Endothelial cell of umbilical vein (primary cell): ENCODE results near the gene PPIL1. TPM values are rescaled to one million over a fixed set of nuclear protein-coding genes. Genes with fewer than 3 reads are reported as not detected.

Experiments
- BruUV-seq: library from RNA; stranded (reverse); fragments of 400-500 nt; replicated peaks from 2 replicates; lab custom pipeline; 2021; lab: Mats Ljungman, UMichigan
- CTCF ChIA-PET: fragments of 300-600, 350-600 bp; sonication (Branson Sonifier 250); formaldehyde crosslinking; loops from one replicate; lab custom pipeline; 2021; ENCODE audit warnings: antibody characterized with exemption, inconsistent platforms; lab: Charles Lee
- POLR2A ChIA-PET: fragments of 300-600, 350-600 bp; sonication (Branson Sonifier 250); formaldehyde crosslinking; loops from one replicate; lab custom pipeline; 2021; ENCODE audit warnings: antibody characterized with exemption, inconsistent platforms; lab: Charles Lee
- DNase-seq: peaks from one replicate; pipeline ENCODE4 v3.0.0-alpha.2; 2011; ENCODE audit warnings: low read depth, low spot score
- FAIRE-seq: peaks from 2 replicates; lab custom pipeline; 2011; peaks lifted over from hg19 to GRCh38; lab: Jason Lieb, UNC
- H2AFZ ChIP-seq: 2 replicates; pipeline ENCODE4 v1.6.0; 2012; ENCODE audit warnings: low read depth, low read length, control low read depth, inconsistent platforms
- H3K27ac ChIP-seq: 2 replicates; pipeline ENCODE4 v1.5.1; 2011; ENCODE audit warnings: low read depth, mild to moderate bottlenecking, control low read depth, low read length, moderate library complexity; ENCODE audit not compliant: insufficient read depth
- H3K27me3 ChIP-seq, 2 experiments: 2 replicates each; pipeline versions ENCODE4 v1.6.0 to v1.6.1; 2011; ENCODE audit warnings: low read length in 2 of 2, mixed read lengths in 1 of 2; ENCODE audit not compliant: control insufficient read depth in 2 of 2, insufficient read depth in 2 of 2
- H3K36me3 ChIP-seq, 2 experiments: 2 replicates in 1 of 2; 3 replicates in 1 of 2; pipeline ENCODE4 v1.5.1; 2011; ENCODE audit warnings: low read length in 2 of 2, mild to moderate bottlenecking in 1 of 2, moderate library complexity in 1 of 2; ENCODE audit not compliant: control insufficient read depth in 2 of 2, insufficient read depth in 2 of 2; ENCODE audit errors: extremely low read depth in 1 of 2
- H3K4me1 ChIP-seq: 3 replicates; pipeline ENCODE4 v1.5.1; 2011; ENCODE audit warnings: mild to moderate bottlenecking, low read length; ENCODE audit not compliant: control insufficient read depth, insufficient read depth; ENCODE audit errors: extremely low read depth
- H3K4me2 ChIP-seq: 2 replicates; pipeline ENCODE4 v1.6.1; 2011; ENCODE audit warnings: low read length, control low read depth, mixed read lengths; ENCODE audit not compliant: insufficient read depth
- H3K4me3 ChIP-seq, 3 experiments: fragments of 200-600 bp in 1 of 3; sonication (generic), shearing (Covaris generic) in 1 of 3; replicated peaks in 1 of 3; 2 replicates each; pipeline ENCODE4 v1.5.1; 2011 to 2016; ENCODE audit warnings: control low read depth in 3 of 3, low read length in 3 of 3, mild to moderate bottlenecking in 2 of 3, inconsistent platforms in 1 of 3, low read depth in 1 of 3, moderate library complexity in 1 of 3; ENCODE audit not compliant: insufficient read depth in 1 of 3
- H3K79me2 ChIP-seq: 2 replicates; pipeline ENCODE4 v1.6.0; 2012; ENCODE audit warnings: low read length, inconsistent platforms; ENCODE audit not compliant: control insufficient read depth, insufficient read depth
- H3K9ac ChIP-seq: replicated peaks from 2 replicates; pipeline ENCODE3; 2011; ENCODE audit warnings: low read length, control low read depth; ENCODE audit not compliant: insufficient read depth; ENCODE audit errors: extremely low read depth
- H3K9me1 ChIP-seq: replicated peaks from 3 replicates; pipeline ENCODE4 v1.6.0; 2011; ENCODE audit warnings: mild to moderate bottlenecking, low read length; ENCODE audit not compliant: control insufficient read depth, insufficient read depth; ENCODE audit errors: extremely low read depth
- H3K9me3 ChIP-seq: replicated peaks from 2 replicates; pipeline ENCODE4 v1.5.1; 2012; ENCODE audit warnings: low read length, inconsistent platforms; ENCODE audit not compliant: control insufficient read depth, insufficient read depth
- H4K20me1 ChIP-seq: replicated peaks from 2 replicates; pipeline ENCODE3; 2011; ENCODE audit warnings: mild to moderate bottlenecking, low read length; ENCODE audit not compliant: control insufficient read depth, insufficient read depth; ENCODE audit errors: extremely low read depth
- EZH2 ChIP-seq: IDR thresholded peaks from 2 replicates; pipeline ENCODE4 v1.6.1; 2012; ENCODE audit warnings: borderline replicate concordance, low read depth, mild to moderate bottlenecking, moderate library complexity, low read length, inconsistent platforms; ENCODE audit not compliant: severe bottlenecking
- FOS ChIP-seq: IDR thresholded peaks from 2 replicates; pipeline ENCODE4 v1.6.1; 2011; ENCODE audit warnings: mild to moderate bottlenecking, low read length, moderate library complexity, borderline replicate concordance; ENCODE audit not compliant: insufficient read depth
- GATA2 ChIP-seq: IDR thresholded peaks from 2 replicates; pipeline ENCODE4 v1.7.0; 2011; ENCODE audit warnings: low read depth, mild to moderate bottlenecking, moderate library complexity, mixed read lengths, low read length; ENCODE audit not compliant: insufficient read length, insufficient read depth
- JUN ChIP-seq: IDR thresholded peaks from 2 replicates; pipeline ENCODE4 v1.6.1; 2011; ENCODE audit warnings: borderline replicate concordance, low read depth; ENCODE audit not compliant: insufficient read length, insufficient read depth
- MYC ChIP-seq: IDR thresholded peaks from one replicate; pipeline ENCODE4 v1.6.1; 2011; ENCODE audit warnings: mild to moderate bottlenecking, low read depth, low read length
- POLR2A ChIP-seq: IDR thresholded peaks from 2 replicates; pipeline ENCODE4 v1.6.1; 2012; ENCODE audit warnings: low read depth, mild to moderate bottlenecking, control low read depth, low read length
- POLR2AphosphoS5 ChIP-seq: IDR thresholded peaks from 2 replicates; pipeline ENCODE4 v1.6.1; 2012; ENCODE audit warnings: low read depth, mild to moderate bottlenecking, control low read depth, low read length, moderate library complexity; ENCODE audit not compliant: insufficient read depth
- dilution Hi-C: fragments of 300-500 bp; cut with MboI; formaldehyde crosslinking; loops from one replicate; pipeline ENCODE4 v1.15.0; 2019; ENCODE audit warnings: low sequenced_read_pairs; ENCODE audit not compliant: extremely low pct_ligation_motif_present
- intact Hi-C: fragments of 100-400 bp; cut with micrococcal nuclease; formaldehyde crosslinking; loops from one replicate; pipeline ENCODE4 v1.10.0; 2022
- polyA plus RNA-seq, 4 experiments: library from polyadenylated mRNA; depleted of rRNA in 3 of 4; stranded (reverse) in 3 of 4; unstranded in 1 of 4; fragments of >200 nt; gene quantifications; 2 replicates each; pipeline versions ENCODE4 v1.2.1 to v1.2.3, GENCODE V29; 2011 to 2012; ENCODE audit warnings: missing spikeins in 1 of 4
- total RNA-seq: library from RNA; stranded (reverse); gene quantifications from 2 replicates; pipeline ENCODE4 v1.2.3, GENCODE V29; 2021
- TF ChIP-seq, protein P1 (sequence below), 2 donors: IDR thresholded peaks; 1 replicate in 1 of 2; 2 replicates in 1 of 2; pipeline ENCODE4 v1.5.1; 2011; ENCODE audit warnings: low read length in 2 of 2, mild to moderate bottlenecking in 2 of 2, moderate library complexity in 2 of 2, control low read depth in 1 of 2, inconsistent platforms in 1 of 2, low read depth in 1 of 2; ENCODE audit not compliant: insufficient read depth in 1 of 2; ENCODE audit errors: extremely low read depth in 1 of 2
- TF ChIP-seq, protein P2 (sequence below): IDR thresholded peaks from 2 replicates; pipeline ENCODE4 v1.6.1; 2011; ENCODE audit not compliant: insufficient read depth, insufficient read length

The PPIL1 gene
- total and polyA plus RNA-seq, 2 donors (not counting 3 experiments of a cell fraction or from before 2014, with no cell fraction given) = 28.6 to 35.6 TPM

DNA sequence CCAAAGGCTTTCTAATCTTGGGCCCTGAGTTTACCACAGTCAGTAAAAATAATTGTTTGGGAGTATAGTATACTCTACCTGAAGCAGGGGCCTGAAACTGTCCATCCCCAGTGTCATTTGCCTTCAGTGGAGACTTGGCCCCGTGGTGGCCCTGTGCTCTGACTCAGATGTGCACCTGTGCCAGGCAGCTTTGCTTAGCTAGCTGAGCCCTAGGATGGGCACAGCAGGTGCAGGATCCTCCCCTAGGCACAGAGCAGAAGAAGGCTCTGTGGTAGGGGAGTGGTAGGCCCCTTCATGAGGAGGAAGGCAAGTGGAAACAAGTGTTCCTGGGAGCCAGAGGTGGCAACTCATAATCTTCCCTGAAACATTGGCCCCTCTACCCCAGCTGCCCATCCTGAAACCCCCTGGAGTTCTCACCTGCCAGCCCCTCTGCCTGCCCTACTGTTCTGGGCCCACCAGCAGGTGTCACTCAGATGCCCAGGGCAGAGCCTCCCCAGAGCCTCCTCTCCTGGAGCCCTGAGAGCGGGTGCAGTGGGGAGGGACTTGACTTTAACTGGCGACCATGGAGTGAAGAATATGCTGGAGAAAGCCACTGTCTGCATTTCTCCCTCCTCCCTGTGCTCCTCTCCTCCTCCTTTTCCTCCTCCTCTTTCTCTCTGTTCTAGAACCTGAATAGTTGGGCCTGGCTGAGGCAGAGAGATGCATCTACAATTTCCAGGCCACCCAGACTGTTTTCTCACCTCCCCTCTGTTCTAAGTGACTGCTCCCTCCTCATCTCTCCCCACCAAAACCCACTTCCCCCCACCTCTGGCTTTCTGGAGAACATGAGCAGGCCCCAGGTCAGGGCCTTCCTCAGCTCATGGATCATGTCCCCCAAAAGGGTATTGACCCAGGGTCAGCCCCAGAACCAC is 38.2 kb downstream of the PPIL1 start:
- dilution Hi-C loops = no loop called here
- CTCF ChIA-PET = interaction anchor here (1.0 to 3.8 kb wide), 5 partner anchors 8 to 182 kb away, joined by 3 to 24 read pairs (median 5); no protein-coding TSS in a partner anchor
- Histone ChIP-seq H3K79me2 (no peaks in the 10 kb centered on the region), H3K4me2 (no peak overlapping the region), H3K27me3 (no peaks in the 10 kb centered on the region), H3K9ac (no peak overlapping the region), H3K4me1 (peaks cover 24% of the 10 kb centered on the region), H3K27ac (no peak overlapping the region), H4K20me1 (no peaks in the 10 kb centered on the region), H2AFZ (no peak overlapping the region), H3K4me3 (no peak overlapping the region), H3K9me3 (no peaks in the 10 kb centered on the region), H3K36me3 (peaks cover 0 to 8% of the 10 kb centered on the region in 2 experiments), H3K9me1 (no peaks in the 10 kb centered on the region)
- intact Hi-C loops = no loop called here
- TF ChIP-seq EZH2 (no peak), FOS (no peak), MYC (no peak), GATA2 (no peak), POLR2AphosphoS5 (no peak), JUN (no peak), POLR2A (no peak)
- TF ChIP-seq, protein P1, sequence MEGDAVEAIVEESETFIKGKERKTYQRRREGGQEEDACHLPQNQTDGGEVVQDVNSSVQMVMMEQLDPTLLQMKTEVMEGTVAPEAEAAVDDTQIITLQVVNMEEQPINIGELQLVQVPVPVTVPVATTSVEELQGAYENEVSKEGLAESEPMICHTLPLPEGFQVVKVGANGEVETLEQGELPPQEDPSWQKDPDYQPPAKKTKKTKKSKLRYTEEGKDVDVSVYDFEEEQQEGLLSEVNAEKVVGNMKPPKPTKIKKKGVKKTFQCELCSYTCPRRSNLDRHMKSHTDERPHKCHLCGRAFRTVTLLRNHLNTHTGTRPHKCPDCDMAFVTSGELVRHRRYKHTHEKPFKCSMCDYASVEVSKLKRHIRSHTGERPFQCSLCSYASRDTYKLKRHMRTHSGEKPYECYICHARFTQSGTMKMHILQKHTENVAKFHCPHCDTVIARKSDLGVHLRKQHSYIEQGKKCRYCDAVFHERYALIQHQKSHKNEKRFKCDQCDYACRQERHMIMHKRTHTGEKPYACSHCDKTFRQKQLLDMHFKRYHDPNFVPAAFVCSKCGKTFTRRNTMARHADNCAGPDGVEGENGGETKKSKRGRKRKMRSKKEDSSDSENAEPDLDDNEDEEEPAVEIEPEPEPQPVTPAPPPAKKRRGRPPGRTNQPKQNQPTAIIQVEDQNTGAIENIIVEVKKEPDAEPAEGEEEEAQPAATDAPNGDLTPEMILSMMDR (IDR thresholded peaks at IDR 0.05; ENCODE audit: extremely low read depth in 1 of 2, insufficient read depth in 1 of 2, low read depth in 1 of 2, low read length in 2 of 2) = no peak
- TF ChIP-seq, protein P2, sequence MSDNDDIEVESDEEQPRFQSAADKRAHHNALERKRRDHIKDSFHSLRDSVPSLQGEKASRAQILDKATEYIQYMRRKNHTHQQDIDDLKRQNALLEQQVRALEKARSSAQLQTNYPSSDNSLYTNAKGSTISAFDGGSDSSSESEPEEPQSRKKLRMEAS = no peak
- DNase-seq (no peak), FAIRE-seq (no peak)
- BruUV-seq = no TSS peak
- POLR2A ChIA-PET = no interaction called here
